Left ventricle myocardium inferior (tissue), 1 donor: ENCODE measurements around the gene CCDC137. TPM values are rescaled to one million over a fixed set of nuclear protein-coding genes. Genes with fewer than 3 reads are reported as not detected.

Source experiments
- DNase-seq: peaks from one replicate; pipeline ENCODE4 v3.0.0-alpha.2; 2020
- H3K27ac ChIP-seq: fragments of 200-600 bp; replicated peaks from 2 replicates; pipeline ENCODE4 v1.8.0; 2021
- H3K27me3 ChIP-seq: fragments of 200-600 bp; 2 replicates; pipeline ENCODE4 v1.8.0; 2021; ENCODE audit warnings: low read depth
- H3K36me3 ChIP-seq: fragments of 200-600 bp; 2 replicates; pipeline ENCODE4 v1.8.0; 2021
- H3K4me1 ChIP-seq: fragments of 200-600 bp; 2 replicates; pipeline ENCODE4 v1.8.0; 2021
- H3K4me3 ChIP-seq: fragments of 200-600 bp; 2 replicates; pipeline ENCODE4 v1.8.0; 2021; ENCODE audit warnings: mild to moderate bottlenecking, moderate library complexity
- H3K9me3 ChIP-seq: fragments of 200-600 bp; replicated peaks from 2 replicates; pipeline ENCODE4 v1.8.0; 2021
- CTCF ChIP-seq: fragments of 200-600 bp; IDR thresholded peaks from 2 replicates; pipeline ENCODE4 v1.8.0; 2021; ENCODE audit warnings: antibody characterized with exemption, mild to moderate bottlenecking, borderline replicate concordance
- intact Hi-C: fragments of 100-400 bp; cut with micrococcal nuclease; formaldehyde crosslinking; loops from one replicate; pipeline ENCODE4 v1.11.0; 2022
- total RNA-seq: library from RNA; stranded (reverse); fragmentation: NEBNext Ultra II Directional; extraction: Animal tissue kit (Norgen Biotek cat#: 25700); gene quantifications from one replicate; pipeline ENCODE4 v1.2.1, GENCODE V29; 2021
- donor health status: DM: no; HTN: yes; CAD: no; lungs with severe emphysema.

The CCDC137 gene
- total RNA-seq, 1 donor from 2014 or later, result 5.6 TPM

GRCh38 chr17:81647640-81648012 is 18.9 kb upstream of the CCDC137 start:
- no peaks in the 10 kb centered on the region for H3K4me1 ChIP-seq
- H3K4me3 ChIP-seq, result peak overlapping the region; percentile 30
- H3K27ac ChIP-seq, result no peak overlapping the region
- TF ChIP-seq CTCF, result no peak
- peaks cover 61% of the 10 kb centered on the region for H3K27me3 ChIP-seq
- intact Hi-C loops, result no loop called here
- no peaks in the 10 kb centered on the region for H3K9me3 ChIP-seq
- no peaks in the 10 kb centered on the region for H3K36me3 ChIP-seq
- no peak for DNase-seq

- Histone ChIP-seq H3K27ac (no peak overlapping the region), H3K36me3 (no peaks in the 10 kb centered on the region), H3K4me3 (peak overlapping the region; percentile 30), H3K4me1 (no peaks in the 10 kb centered on the region), H3K9me3 (no peaks in the 10 kb centered on the region), H3K27me3 (peaks cover 66% of the 10 kb centered on the region)
- no peak for TF ChIP-seq CTCF
- DNase-seq, result no peak
- intact Hi-C loops, result no loop called here
Measured at GRCh38 chr17:81648013-81648706, 18.4 kb upstream of the CCDC137 start.

- Histone ChIP-seq H3K4me1 (no peaks in the 10 kb centered on the region), H3K27me3 (peaks cover 72% of the 10 kb centered on the region), H3K9me3 (no peaks in the 10 kb centered on the region), H3K4me3 (no peak overlapping the region), H3K27ac (no peak overlapping the region), H3K36me3 (no peaks in the 10 kb centered on the region)
- intact Hi-C loops, result no loop called here
- no peak for TF ChIP-seq CTCF
- DNase-seq, result no peak
Measured at GRCh38 chr17:81648707-81649085, 17.8 kb upstream of the CCDC137 start.

- no peaks in the 10 kb centered on the region for H3K36me3 ChIP-seq
- no peaks in the 10 kb centered on the region for H3K4me1 ChIP-seq
- DNase-seq, result no peak
- intact Hi-C loops, result no loop called here
- H3K27me3 ChIP-seq, result peaks cover 79% of the 10 kb centered on the region
- H3K9me3 ChIP-seq, result no peaks in the 10 kb centered on the region
- TF ChIP-seq CTCF, result no peak
- no peak overlapping the region for H3K4me3 ChIP-seq
- H3K27ac ChIP-seq, result no peak overlapping the region
Measured at GRCh38 chr17:81650951-81651350, 15.6 kb upstream of the CCDC137 start.

- H3K9me3 ChIP-seq, result no peaks in the 10 kb centered on the region
- no peak overlapping the region for H3K27ac ChIP-seq
- no peak for TF ChIP-seq CTCF
- no peak overlapping the region for H3K4me3 ChIP-seq
- no peaks in the 10 kb centered on the region for H3K36me3 ChIP-seq
- H3K4me1 ChIP-seq, result peaks cover 4% of the 10 kb centered on the region
- no peak for DNase-seq
- intact Hi-C loops, result no loop called here
- H3K27me3 ChIP-seq, result peaks cover 75% of the 10 kb centered on the region
Measured at GRCh38 chr17:81651692-81652091, 14.8 kb upstream of the CCDC137 start.
